GM12878 (cell line): ENCODE data around the gene IFI35. TPM values are rescaled to one million over a fixed set of nuclear protein-coding genes. Genes with fewer than 3 reads are reported as not detected.

ENCODE experiments used
- ATAC-seq: fragments of 200-7000 bp; cut with Tn5 transposase; 3 replicates; pipeline ENCODE4 v1.9.1; 2020; ENCODE audit warnings: mild to moderate bottlenecking, moderate library complexity
- BruUV-seq: library from RNA; stranded (reverse); fragments of 400-500 nt; replicated peaks from 2 replicates; lab custom pipeline; 2021; lab: Mats Ljungman, UMichigan
- CTCF ChIA-PET: fragments of 300-600 bp; sonication (Branson Sonifier 250); formaldehyde crosslinking; extraction: SDS; loops from one replicate; lab custom pipeline; 2021; ENCODE audit warnings: inconsistent platforms; lab: Yijun Ruan, JAX
- POLR2A ChIA-PET: fragments of 350-600 bp; formaldehyde crosslinking; extraction: SDS; loops from one replicate; lab custom pipeline; 2021; ENCODE audit warnings: inconsistent platforms; lab: Charles Lee
- RAD21 ChIA-PET: fragments of 300-600 bp; sonication (Branson Sonifier 250); formaldehyde crosslinking; loops from one replicate; lab custom pipeline; 2023; ENCODE audit warnings: antibody characterized with exemption; ENCODE audit not compliant: unreplicated experiment; lab: Charles Lee
- SMC1A ChIA-PET: fragments of 300-600 bp; sonication (Branson Sonifier 250); formaldehyde crosslinking; loops from one replicate; lab custom pipeline; 2023; ENCODE audit not compliant: unreplicated experiment, uncharacterized antibody; lab: Charles Lee
- DNase-seq: peaks from one replicate; pipeline ENCODE4 v3.0.0-alpha.2; 2011; ENCODE audit warnings: low read depth, low spot score
- FAIRE-seq: peaks from 3 replicates; lab custom pipeline; 2011; peaks lifted over from hg19 to GRCh38; lab: Jason Lieb, UNC
- H2AFZ ChIP-seq: 2 replicates; pipeline ENCODE4 v1.6.0; 2011; ENCODE audit warnings: low read depth, low read length, control low read depth; ENCODE audit not compliant: control insufficient read depth
- H3K27ac ChIP-seq: 2 replicates; pipeline ENCODE4 v1.5.1; 2011; ENCODE audit warnings: control low read depth; ENCODE audit not compliant: control insufficient read depth, insufficient read depth
- H3K27me3 ChIP-seq, 2 experiments: replicated peaks in 1 of 2; 2 replicates each; pipeline versions ENCODE4 v1.6.0 to v1.6.1; 2011; ENCODE audit warnings: low read length in 1 of 2; ENCODE audit not compliant: control insufficient read depth in 2 of 2, insufficient read depth in 2 of 2
- H3K36me3 ChIP-seq, 2 experiments: 2 replicates each; pipeline ENCODE4 v1.5.1; 2011; ENCODE audit warnings: low read length in 1 of 2; ENCODE audit not compliant: control insufficient read depth in 2 of 2, insufficient read depth in 2 of 2
- H3K4me1 ChIP-seq: 2 replicates; pipeline ENCODE4 v1.6.1; 2011; ENCODE audit warnings: mild to moderate bottlenecking, low read length, moderate library complexity, mixed read lengths; ENCODE audit not compliant: control insufficient read depth, insufficient read depth
- H3K4me2 ChIP-seq: 2 replicates; pipeline ENCODE4 v1.6.0; 2011; ENCODE audit warnings: control low read depth; ENCODE audit not compliant: control insufficient read depth, insufficient read depth
- H3K4me3 ChIP-seq: fragments of 200-600 bp; sonication (generic); 2 replicates; pipeline ENCODE4 v1.5.1; 2016
- H3K79me2 ChIP-seq: 2 replicates; pipeline ENCODE4 v1.6.0; 2011; ENCODE audit warnings: low read length; ENCODE audit not compliant: control insufficient read depth, insufficient read depth
- H3K9ac ChIP-seq: 2 replicates; pipeline ENCODE4 v1.8.0; 2011; ENCODE audit warnings: low read length, control low read depth, mixed read lengths; ENCODE audit not compliant: control insufficient read depth, insufficient read depth
- H3K9me3 ChIP-seq: replicated peaks from 3 replicates; pipeline ENCODE4 v1.5.1; 2011; ENCODE audit warnings: mild to moderate bottlenecking, low read length; ENCODE audit not compliant: control insufficient read depth, insufficient read depth
- H4K20me1 ChIP-seq: 2 replicates; pipeline ENCODE4 v1.6.0; 2011; ENCODE audit not compliant: control insufficient read depth, insufficient read depth
- BHLHE40 ChIP-seq, 2 experiments: fragments of 450-650 bp in 1 of 2; IDR thresholded peaks; 2 replicates each; pipeline ENCODE4 v1.6.1; 2011 to 2017; ENCODE audit warnings: low read depth in 2 of 2, borderline replicate concordance in 1 of 2, improper control_type of control experiment in 1 of 2, low read length in 1 of 2, mild to moderate bottlenecking in 1 of 2
- CHD1 ChIP-seq: IDR thresholded peaks from 2 replicates; pipeline ENCODE4 v1.6.1; 2012; ENCODE audit warnings: low read depth, low read length, improper control_type of control experiment
- DPF2 ChIP-seq: fragments of 450-650 bp; IDR thresholded peaks from 2 replicates; pipeline ENCODE4 v1.6.1; 2017; ENCODE audit warnings: mild to moderate bottlenecking
- IRF5 ChIP-seq: fragments of 450-650 bp; IDR thresholded peaks from 2 replicates; pipeline ENCODE4 v1.6.1; 2017; ENCODE audit warnings: borderline replicate concordance
- PBX3 ChIP-seq: IDR thresholded peaks from 2 replicates; pipeline ENCODE4 v1.6.1; 2011; ENCODE audit warnings: mild to moderate bottlenecking, low read depth, low read length, moderate library complexity; ENCODE audit not compliant: insufficient replicate concordance
- RUNX3 ChIP-seq: IDR thresholded peaks from 2 replicates; pipeline ENCODE4 v1.6.1; 2012; ENCODE audit warnings: low read length, inconsistent platforms
- SMARCA5 ChIP-seq: fragments of 450-650 bp; IDR thresholded peaks from 2 replicates; pipeline ENCODE4 v1.6.1; 2017; ENCODE audit warnings: mild to moderate bottlenecking
- WGBS: methylation state at CpG from one replicate; pipeline ENCODE4 v1.1.6; 2016; ENCODE audit warnings: low lambda C conversion rate; ENCODE audit not compliant: insufficient replicate concordance, insufficient coverage; ENCODE audit errors: missing lambda C conversion rate; 5-methylcytosine and 5-hydroxymethylcytosine counted together
- in situ Hi-C: fragments of 300-500 bp; cut with MboI; formaldehyde crosslinking; loops from 9 replicates; pipeline ENCODE4 v1.14.3; 2018; ENCODE audit warnings: mixed read lengths
- intact Hi-C: fragments of 100-400 bp; cut with micrococcal nuclease; formaldehyde crosslinking; loops from one replicate; pipeline ENCODE4 v1.14.2; 2022; ENCODE audit not compliant: unreplicated experiment
- polyA plus RNA-seq, 11 experiments: library from polyadenylated mRNA; depleted of rRNA in 4 of 11; unstranded in 6 of 11; stranded (reverse) in 5 of 11; fragments of >200 nt; fragmentation: Nextera tagmentation in 4 of 11; fragmentation: Illumina TruSeq in 1 of 11; extraction: Ambion mirVana in 4 of 11; extraction: Trizol in 1 of 11; gene quantifications; 1 replicate in 1 of 11; 2 replicates in 10 of 11; pipeline versions ENCODE4 v1.2.1 to v1.2.3, GENCODE V29; 2011 to 2016; ENCODE audit warnings: inconsistent platforms in 2 of 11, missing spikeins in 2 of 11, low read depth in 1 of 11
- total RNA-seq, 4 experiments: library from RNA; depleted of rRNA in 3 of 4; stranded (reverse); fragments of >200 nt in 3 of 4; fragmentation: Illumina TruSeq in 1 of 4; extraction: Trizol in 1 of 4; gene quantifications; 2 replicates each; pipeline versions ENCODE4 v1.2.1 to v1.2.3, GENCODE V29; 2013 to 2021

IFI35 gene
- total and polyA plus RNA-seq, 10 of the 15 experiments (the other 5 are each of a cell fraction or from before 2014, with no cell fraction given), result 18.4 to 92.2 (median 65.3) TPM

GRCh38 chr17:43027091-43028032 lies 20.8 kb downstream of the IFI35 start:
- intact Hi-C loops (no loop called here), in situ Hi-C loops (loop anchor here (10.0 kb wide), 1 partner anchor 187 kb away; the partner anchor contains the start of gene TMEM106A)
- FAIRE-seq (no peak), ATAC-seq (no peak), DNase-seq (no peak)
- 33% methylated on average over 9 of the region's 9 CpGs for WGBS
- ChIA-PET POLR2A (no interaction called here), RAD21 (no interaction called here), CTCF (no interaction called here), SMC1A (no interaction called here)
- Histone ChIP-seq H3K27ac (no peak overlapping the region), H3K79me2 (no peaks in the 10 kb centered on the region), H3K27me3 (no peaks in the 10 kb centered on the region), H3K4me2 (no peak overlapping the region), H2AFZ (no peak overlapping the region), H3K9ac (no peak overlapping the region), H3K9me3 (no peaks in the 10 kb centered on the region), H3K36me3 (no peaks in the 10 kb centered on the region), H3K4me3 (no peak overlapping the region), H3K4me1 (peaks cover 7% of the 10 kb centered on the region; the same call in 1 of the 2 replicates), H4K20me1 (no peaks in the 10 kb centered on the region)
- no TSS peak for BruUV-seq
- TF ChIP-seq DPF2, result no peak
- TF ChIP-seq RUNX3, result no peak
- no peak for TF ChIP-seq SMARCA5
- TF ChIP-seq CHD1, result no peak
- no peak for TF ChIP-seq BHLHE40 (IDR thresholded peaks at IDR 0.05; ENCODE audit: borderline replicate concordance in 1 of 2, low read depth in 2 of 2, low read length in 1 of 2)
- TF ChIP-seq PBX3, result no peak
- TF ChIP-seq IRF5, result no peak
